ENCODE results near the gene NTSR1.

GRCh38 chr20:62706344-62706743 lies 2.3 kb upstream of the NTSR1 start:
- TF ChIP-seq, protein P1, sequence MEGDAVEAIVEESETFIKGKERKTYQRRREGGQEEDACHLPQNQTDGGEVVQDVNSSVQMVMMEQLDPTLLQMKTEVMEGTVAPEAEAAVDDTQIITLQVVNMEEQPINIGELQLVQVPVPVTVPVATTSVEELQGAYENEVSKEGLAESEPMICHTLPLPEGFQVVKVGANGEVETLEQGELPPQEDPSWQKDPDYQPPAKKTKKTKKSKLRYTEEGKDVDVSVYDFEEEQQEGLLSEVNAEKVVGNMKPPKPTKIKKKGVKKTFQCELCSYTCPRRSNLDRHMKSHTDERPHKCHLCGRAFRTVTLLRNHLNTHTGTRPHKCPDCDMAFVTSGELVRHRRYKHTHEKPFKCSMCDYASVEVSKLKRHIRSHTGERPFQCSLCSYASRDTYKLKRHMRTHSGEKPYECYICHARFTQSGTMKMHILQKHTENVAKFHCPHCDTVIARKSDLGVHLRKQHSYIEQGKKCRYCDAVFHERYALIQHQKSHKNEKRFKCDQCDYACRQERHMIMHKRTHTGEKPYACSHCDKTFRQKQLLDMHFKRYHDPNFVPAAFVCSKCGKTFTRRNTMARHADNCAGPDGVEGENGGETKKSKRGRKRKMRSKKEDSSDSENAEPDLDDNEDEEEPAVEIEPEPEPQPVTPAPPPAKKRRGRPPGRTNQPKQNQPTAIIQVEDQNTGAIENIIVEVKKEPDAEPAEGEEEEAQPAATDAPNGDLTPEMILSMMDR (IDR thresholded peaks at IDR 0.05): no peak
- TF ChIP-seq POLR2A (IDR thresholded peaks at IDR 0.05): no peak
